GM19324 (cell line): Measurements from ENCODE around the gene TRAF4.
"Not testable (repeated sequence)": the region's sequence is repeated elsewhere in the genome, so short reads cannot be mapped to it uniquely, and the experiment has no call there.

Experiments used
- ATAC-seq: cut with Tn5 transposase; IDR thresholded peaks from one replicate; pipeline ENCODE4 v1.9.1; 2021; ENCODE audit warnings: mild to moderate bottlenecking, moderate library complexity; ENCODE audit not compliant: unreplicated experiment, low FRiP score

Gene TRAF4

DNA sequence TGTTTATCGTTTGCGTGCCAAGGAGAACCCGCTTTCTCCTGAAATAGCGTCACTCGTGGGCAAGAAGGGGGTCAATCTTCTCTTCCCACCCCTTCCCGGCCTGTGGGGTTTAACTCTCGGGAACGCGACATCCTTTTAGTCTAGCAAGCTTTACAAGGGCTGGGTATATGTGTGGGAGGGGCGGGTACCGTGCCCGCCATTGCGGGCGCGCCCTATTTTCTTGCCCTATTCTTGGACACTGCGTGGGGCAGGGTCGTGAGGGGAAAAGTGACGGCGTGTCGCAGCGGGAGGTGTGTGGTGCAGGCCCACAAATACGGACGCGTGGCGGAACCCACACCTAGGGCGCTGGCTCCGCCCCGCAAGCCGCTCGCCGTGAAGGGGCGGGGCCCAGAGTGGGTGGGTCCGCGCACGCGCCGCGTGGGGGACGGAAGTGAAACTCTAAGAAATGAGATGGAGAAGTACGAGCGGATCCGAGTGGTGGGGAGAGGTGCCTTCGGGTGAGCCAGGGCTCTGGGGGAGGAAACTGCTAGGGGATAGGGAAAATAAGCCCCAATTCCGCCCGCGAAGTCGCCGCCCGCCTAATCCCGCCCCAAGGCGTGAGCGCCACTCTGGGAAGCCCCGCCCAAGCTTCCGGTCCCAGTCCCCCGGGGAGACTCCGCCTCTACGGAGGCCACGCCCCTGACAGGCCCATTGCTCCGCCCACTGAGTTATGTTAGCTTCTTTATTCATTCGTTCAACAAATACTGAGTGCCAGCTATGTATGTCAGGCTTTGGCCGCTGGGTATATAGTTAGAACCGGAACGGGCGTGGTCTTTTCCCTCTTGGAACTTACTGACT, 15.2 kb upstream of the TRAF4 start, which contains the start of gene NEK8:
Gene NEK8, plus strand, starts transcription at position 425 of the 837 bp plus-strand sequence. Its CDS starts 26 bp downstream, at position 451.
- ATAC-seq: peak; percentile 57

DNA sequence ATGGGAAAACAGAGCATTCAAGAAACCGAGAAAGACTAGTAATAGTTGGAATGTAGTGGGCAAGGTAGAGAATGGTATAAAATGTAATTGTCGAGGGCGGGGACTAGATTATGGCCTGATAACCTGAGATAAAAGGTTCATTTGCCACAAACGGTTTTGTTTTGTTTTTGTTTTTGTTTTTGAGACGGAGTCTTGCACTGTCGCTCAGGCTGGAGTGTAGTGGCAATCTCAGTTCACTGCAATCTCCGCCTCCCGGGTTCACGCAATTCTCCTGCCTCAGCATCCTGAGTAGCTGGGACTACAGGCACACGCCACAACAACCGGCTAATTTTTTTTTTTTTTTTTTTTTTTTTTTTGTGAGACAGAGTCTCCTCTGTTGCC, 13.9 kb upstream of the TRAF4 start:
- no peak for ATAC-seq

DNA sequence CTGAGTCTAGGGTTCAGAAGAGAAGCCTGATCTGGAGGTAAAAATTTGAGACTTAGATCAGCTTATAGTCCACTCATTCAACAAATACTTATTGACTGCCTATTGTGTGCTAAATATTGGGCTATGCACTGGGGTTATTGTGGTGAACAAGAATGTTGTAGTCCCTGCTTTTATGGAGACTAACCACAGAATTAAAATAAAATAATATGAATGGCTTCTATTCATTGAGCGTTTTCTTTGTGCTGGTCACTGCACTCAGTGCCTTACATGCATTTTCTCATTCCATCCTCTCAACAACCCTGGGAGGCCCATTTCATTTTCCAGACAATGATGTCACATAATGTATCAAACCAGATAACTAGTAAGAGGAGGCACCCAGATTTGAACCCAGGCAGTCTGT, 10.5 kb upstream of the TRAF4 start:
- no peak for ATAC-seq

DNA sequence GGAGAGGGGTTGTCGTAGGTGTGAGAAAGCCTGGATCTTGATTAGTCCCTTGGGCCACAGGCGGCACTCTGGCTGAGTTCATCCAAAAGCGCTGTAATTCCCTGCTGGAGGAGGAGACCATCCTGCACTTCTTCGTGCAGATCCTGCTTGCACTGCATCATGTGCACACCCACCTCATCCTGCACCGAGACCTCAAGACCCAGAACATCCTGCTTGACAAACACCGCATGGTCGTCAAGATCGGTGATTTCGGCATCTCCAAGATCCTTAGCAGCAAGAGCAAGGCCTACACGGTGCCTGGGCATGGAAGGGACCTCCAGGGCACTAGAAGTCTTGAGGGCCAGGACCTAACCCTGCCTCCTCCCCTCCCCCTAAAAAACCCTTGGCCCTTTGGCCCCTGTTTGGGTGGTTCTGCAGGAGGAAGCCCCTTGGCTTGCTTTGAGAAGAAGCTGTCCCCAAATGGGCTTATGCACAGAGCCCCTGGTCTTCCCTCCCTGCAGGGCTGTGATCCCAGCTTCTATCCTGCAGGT, 9.0 kb upstream of the TRAF4 start:
- no peak for ATAC-seq

DNA sequence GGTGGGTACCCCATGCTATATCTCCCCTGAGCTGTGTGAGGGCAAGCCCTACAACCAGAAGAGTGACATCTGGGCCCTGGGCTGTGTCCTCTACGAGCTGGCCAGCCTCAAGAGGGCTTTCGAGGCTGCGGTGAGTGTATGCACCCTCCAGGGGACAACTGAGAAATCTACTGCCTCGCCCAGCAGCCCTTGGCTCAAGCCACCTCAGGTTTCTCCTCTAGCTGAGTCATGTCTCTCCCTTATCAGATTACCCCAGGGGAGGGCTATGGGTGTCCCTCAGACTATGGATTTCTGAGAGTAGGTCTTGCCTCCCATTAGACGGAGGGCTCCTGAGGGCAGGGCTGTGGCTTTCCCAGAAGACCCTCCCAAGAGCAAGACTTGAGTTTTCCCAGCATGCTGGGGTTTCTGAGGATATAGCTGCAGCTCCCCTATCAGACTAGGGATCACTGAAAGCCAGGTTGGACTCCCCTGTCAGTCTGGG, 8.5 kb upstream of the TRAF4 start:
- ATAC-seq: no peak

DNA sequence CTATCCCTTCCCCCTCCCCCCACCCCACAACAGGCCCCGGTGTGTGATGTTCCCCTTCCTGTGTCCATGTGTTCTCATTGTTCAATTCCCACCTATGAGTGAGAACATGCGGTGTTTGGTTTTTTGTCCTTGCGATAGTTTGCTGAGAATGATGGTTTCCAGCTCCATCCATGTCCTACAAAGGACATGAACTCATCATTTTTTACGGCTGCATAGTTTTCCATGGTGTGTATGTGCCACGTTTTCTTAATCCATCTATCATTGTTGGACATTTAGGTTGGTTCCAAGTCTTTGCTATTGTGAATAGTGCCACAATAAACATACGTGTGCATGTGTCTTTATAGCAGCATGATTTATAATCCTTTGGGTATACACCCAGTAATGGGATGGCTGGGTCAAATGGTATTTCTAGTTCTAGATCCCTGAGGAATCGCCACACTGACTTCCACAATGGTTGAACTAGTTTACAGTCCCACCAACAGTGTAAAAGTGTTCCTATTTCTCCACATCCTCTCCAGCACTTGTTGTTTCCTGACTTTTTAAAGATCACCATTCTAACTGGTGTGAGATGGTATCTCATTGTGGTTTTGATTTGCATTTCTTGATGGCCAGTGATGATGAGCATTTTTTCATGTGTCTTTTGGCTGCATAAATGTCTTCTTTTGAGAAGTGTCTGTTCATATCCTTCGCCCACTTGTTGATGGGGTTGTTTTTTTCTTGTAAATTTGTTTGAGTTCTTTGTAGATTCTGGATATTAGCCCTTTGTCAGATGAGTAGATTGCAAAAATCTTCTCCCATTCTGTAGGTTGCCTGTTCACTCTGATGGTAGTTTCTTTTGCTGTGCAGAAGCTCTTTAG, 7.7 kb upstream of the TRAF4 start:
- not testable (repeated sequence) for ATAC-seq

DNA sequence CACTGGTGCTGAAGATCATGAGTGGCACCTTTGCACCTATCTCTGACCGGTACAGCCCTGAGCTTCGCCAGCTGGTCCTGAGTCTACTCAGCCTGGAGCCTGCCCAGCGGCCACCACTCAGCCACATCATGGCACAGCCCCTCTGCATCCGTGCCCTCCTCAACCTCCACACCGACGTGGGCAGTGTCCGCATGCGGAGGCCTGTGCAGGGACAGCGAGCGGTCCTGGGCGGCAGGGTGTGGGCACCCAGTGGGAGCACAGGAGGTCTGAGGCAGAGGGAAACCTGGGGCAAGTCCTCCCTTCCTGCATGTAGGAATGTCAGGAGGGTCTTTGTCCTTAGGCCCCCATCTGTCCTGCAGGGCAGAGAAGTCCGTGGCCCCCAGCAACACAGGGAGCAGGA, 6.5 kb upstream of the TRAF4 start:
- no peak for ATAC-seq

DNA sequence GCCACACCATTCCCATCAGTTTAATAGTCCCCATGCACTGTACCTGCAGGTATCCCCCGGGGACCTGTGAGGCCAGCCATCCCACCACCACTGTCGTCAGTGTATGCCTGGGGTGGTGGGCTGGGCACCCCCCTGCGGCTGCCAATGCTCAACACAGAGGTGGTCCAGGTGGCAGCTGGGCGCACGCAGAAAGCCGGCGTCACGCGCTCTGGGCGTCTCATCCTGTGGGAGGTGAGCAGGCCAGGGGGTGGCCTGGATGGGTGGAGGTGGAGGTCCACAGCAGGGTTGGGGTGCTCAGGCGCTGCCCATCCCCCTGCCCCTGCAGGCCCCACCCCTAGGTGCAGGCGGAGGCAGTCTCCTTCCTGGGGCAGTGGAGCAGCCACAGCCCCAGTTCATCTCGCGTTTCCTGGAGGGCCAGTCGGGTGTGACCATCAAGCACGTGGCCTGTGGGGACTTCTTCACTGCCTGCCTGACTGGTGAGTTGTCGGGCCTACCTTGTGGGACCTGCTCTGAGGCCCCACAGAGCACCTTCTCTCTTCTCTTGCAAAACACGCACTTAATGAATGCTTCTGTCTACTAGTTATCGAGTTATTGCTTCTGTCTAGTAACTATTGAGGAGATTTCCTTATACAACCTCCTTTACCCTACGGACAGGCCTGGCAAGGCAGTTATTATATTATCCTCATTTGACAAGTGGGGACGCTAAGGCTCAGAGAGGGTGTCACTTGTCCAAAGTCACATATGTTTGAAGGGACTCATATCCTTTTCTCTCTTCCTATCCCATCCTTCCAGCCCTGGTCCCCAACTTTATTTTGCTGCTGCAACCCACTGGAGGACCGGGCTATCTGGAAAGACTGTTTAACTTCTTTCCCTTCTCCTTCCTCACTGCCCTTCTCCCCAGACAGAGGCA, 5.8 kb upstream of the TRAF4 start:
- peak; percentile 48 for ATAC-seq

DNA sequence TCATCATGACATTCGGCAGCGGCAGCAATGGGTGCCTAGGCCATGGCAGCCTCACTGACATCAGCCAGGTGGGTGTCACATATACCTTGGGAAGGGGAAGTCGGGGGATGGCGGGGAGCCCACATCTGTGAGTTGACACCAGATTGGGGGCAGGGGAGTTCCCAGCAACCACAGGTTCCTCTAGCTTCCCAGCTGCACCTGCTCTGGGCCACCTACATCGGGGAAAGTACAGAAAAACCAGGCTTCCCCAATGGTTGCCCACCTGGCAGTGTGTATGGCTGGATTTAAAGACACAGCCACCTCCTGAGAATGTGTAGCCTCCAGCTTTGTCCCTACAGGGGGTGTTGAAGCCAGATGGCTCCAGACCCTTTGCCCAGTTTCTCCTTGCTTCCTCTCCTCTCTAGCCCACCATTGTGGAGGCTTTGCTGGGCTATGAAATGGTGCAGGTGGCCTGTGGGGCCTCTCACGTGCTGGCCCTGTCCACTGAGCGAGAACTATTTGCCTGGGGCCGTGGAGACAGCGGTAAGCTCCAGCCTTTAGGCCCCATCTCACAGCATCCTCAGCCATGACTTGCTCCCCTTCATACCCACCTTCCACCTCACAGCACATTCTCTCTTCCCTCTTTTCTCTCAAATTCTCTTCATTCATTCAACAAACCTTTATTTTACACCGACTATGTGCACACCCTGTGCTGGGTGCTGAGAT, 5.0 kb upstream of the TRAF4 start:
- no peak for ATAC-seq

DNA sequence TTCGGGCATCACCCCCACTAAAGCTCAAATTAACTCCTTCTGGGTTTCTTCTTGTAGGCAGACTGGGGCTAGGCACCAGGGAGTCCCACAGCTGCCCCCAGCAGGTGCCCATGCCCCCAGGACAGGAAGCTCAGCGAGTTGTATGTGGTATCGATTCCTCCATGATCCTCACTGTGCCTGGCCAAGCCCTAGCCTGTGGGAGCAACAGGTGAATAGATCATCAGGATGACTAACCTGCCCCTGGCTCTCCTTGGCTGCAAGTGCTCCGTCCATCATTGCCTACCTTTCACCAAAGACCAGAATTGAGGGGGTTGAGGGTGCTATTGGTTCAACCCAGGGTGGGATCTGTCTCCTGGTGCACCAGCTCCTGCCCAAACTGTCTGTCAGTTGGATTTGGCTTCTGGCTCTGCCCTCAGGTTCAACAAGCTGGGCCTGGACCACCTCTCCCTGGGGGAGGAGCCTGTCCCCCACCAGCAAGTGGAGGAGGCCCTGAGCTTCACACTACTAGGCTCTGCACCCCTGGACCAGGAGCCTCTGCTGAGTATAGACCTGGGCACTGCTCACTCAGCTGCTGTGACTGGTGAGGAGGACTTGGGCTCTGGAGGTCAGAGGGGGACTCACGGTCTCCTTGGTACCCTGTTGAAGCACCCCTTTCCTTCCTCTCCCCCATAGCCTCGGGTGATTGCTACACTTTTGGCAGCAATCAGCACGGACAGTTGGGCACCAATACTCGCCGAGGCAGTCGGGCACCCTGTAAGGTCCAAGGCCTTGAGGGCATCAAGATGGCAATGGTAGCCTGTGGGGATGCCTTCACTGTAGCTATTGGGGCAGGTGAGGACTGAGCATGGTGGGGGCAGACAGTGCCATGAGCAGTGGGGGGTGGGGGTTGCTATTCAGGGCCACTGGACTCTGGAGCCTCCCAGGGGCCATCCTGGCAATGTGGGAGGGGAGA, 3.1 kb upstream of the TRAF4 start:
- no peak for ATAC-seq

DNA sequence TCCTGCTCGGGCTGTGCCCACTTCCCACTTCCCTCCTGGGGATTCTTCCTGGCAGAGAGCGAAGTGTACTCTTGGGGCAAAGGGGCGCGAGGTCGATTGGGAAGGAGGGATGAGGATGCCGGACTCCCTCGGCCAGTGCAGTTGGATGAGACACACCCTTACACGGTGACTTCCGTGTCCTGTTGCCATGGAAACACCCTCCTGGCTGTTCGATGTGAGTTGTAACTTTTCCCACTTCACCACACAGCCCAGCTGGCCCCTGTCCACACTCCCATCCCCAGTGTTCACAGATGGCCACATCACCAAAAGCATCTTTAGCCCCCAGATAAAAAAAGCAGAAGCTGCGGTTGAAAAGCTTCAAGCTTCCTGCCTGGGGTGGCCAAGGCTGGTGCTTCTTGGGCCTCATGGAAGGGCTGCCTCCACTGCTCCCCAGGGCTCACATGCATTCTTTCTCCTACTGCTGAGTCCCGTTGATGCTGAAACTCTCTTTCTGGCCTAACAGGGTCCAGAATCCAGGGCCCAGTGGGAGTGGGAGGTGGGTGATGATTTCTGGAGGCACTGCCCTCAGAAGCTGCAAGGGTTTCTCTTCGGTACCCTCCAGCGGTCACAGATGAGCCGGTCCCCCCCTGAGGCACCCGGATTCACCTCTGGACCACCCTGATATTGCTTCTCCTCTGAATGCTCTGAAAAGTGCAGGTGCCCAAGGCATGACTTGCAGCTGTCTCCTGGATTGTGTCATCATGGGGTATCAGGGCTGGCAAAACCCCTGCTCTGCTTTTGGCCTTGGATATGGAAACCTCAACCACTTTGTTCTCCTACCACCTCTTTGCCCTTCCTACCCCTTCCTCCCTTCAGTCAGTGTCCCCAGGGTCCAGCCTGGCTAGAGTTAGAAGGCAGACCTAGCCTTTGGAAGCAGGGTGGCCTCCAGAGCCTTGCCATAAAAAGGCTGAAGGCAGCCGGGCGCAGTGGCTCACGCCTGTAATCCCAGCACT, 2.2 kb upstream of the TRAF4 start:
- ATAC-seq: no peak

DNA sequence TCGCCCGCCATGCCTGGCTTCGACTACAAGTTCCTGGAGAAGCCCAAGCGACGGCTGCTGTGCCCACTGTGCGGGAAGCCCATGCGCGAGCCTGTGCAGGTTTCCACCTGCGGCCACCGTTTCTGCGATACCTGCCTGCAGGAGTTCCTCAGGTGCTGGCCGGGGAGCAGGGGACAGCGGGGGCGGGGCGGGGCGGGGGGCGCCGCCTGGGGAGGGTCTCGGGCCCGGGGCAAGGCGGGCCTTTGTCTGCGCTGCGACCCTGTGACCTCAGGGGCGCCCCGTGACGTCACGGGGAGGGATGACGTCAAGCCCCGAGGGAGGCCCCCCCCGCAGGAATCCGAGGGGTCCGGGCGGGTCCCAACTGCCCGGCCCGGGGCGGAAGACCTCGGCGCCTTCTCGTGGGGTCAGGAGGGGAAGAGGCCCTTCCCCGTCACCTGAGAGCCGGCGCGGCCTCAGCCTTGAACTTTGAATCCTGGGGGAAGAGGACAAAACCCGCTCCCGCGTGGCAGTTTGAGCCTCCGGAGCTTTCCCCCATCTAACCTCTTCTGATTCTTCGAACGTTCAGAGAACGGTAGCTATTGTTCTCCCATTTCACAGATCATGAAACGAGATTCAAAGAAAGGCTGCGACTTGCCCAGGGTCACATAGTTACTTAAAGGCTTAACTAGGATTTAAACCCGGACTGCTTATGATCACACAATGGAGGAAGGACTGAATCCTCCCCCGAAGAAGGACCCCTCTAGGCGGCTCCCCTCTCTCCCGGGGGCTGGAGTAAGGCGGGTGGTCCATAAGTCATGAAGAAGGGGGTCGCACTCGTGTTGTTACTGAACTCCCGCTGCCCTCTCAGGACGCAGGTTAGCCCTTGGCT, 527 bp downstream of the TRAF4 start:
- peak; percentile 25 for ATAC-seq

DNA sequence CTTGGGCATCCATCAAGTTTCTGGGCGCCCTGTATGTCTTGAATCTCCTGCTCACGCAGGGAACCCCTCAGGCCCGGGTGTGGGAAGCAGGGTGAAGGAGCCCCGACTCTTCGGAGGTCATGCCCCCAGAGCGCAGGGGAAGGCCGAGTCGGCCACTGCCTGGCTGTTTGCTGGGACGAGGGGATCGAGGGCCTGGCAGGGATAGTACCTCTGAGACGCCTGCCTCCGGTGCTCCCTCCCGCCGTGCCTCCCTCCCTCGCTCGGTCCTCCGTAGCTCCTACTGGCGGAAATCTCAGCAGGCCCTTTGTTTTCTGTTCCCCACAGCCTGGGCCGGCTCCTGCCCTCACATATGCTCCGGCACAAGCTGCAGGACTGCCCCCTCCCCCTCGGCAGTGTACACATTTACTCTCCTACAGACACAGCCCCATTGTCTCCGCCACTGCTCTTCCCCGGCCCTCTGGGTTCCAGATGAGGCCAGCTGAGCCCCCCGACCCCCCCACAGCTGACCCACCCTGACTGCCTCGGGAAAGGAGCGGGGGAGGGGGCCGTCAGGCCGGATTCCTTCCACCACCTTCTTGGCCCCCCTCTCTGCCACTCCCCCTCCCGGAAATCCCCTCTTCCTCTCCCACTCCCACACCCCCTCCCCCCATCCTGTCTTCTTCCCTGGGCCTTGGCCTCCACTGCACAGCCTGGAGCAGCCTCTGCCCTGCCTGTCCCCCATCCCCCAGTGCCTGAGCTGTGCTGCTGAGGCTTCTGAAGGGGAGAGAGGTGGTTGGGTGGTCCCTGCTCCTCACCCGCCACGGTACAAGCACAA, 1.4 kb downstream of the TRAF4 start:
- ATAC-seq: no peak

DNA sequence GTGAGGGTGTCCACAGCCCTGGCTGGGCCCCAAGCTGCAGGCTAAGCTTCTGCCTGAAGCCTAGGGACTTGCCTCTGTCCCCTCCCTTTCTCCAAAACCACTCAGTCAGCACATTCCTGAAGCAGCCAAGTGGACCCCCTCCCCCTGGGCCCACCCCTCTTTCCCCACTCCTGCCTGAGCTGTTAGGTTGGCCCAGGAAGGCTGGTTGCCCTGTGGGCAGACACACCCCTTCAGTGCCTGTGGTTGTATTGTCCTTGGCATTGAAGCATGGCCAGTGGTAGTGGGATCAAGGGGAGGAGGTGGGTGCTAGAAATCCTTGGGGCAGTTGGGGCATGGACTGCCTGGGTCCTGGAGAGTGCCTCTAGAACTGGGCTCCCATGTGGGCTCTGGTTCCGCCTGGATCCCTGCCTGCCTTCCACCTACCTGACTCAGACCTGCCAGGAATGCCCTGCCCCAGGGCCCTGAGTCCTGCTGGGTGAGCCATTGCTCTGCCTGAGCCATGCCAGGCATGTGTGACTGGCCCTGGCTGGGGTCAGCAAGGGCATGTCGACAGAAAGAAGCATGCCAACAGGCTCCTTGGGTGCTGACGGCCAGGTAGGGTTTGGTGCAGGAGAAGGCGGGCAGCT, 2.1 kb downstream of the TRAF4 start:
- no peak for ATAC-seq

DNA sequence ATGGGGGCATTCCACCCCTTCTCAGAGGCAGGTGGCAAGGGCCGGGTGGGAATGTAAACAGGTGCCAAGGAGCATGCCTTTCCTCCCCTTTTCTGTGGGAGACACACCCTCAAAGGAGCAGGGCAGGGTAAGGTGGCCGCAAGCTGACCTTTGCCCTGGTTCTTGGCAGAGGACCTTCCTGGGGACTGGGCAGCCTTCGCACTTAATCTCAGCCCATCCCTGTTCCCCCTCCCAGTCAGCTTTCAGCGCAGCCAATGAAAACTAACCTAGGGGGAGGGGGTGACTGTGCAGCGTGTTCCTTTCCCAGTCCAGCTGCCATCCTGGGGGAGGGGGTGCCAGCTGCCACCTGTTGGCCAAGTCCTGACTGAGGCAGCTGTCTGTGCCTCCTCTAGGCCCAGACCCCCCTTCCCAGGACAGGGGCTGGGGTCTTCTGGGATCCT, 2.8 kb downstream of the TRAF4 start:
- ATAC-seq: no peak
